BLaER1 treated with 17β-estradiol and CSF1 and Interleukin-3, amounts not matched to agents 10 nM and 100 nM (cell line): ENCODE data around the gene GPX3.

Experiments
- H3K27ac ChIP-seq, 11 experiments: shearing (Covaris generic); formaldehyde crosslinking; 2 replicates each; pipeline ENCODE4 v1.8.1; 2022
- H3K27me3 ChIP-seq, 11 experiments: shearing (Covaris generic); formaldehyde crosslinking; 2 replicates each; pipeline ENCODE4 v1.8.1; 2022
- H3K36me3 ChIP-seq, 11 experiments: shearing (Covaris generic); formaldehyde crosslinking; 2 replicates each; pipeline ENCODE4 v1.8.1; 2022
- H3K4me1 ChIP-seq, 10 experiments: shearing (Covaris generic); formaldehyde crosslinking; 2 replicates each; pipeline ENCODE4 v1.8.1; 2022
- H3K4me2 ChIP-seq, 11 experiments: shearing (Covaris generic); formaldehyde crosslinking; 2 replicates each; pipeline ENCODE4 v1.8.1; 2022
- H3K4me3 ChIP-seq, 10 experiments: shearing (Covaris generic); formaldehyde crosslinking; 2 replicates each; pipeline ENCODE4 v1.8.1; 2022
- H3K9ac ChIP-seq, 11 experiments: shearing (Covaris generic); formaldehyde crosslinking; 2 replicates each; pipeline ENCODE4 v1.8.1; 2022
- H3K9me3 ChIP-seq, 11 experiments: shearing (Covaris generic); formaldehyde crosslinking; replicated peaks in 1 of 11; 2 replicates each; pipeline ENCODE4 v1.8.1; 2022
- H4K20me1 ChIP-seq, 11 experiments: shearing (Covaris generic); formaldehyde crosslinking; 2 replicates each; pipeline ENCODE4 v1.8.1; 2022
- Cebpa-rat ChIP-seq, 11 experiments: shearing (Covaris generic); IDR thresholded peaks; 2 replicates each; pipeline ENCODE4 v1.8.1; 2022

Gene GPX3, protein sequence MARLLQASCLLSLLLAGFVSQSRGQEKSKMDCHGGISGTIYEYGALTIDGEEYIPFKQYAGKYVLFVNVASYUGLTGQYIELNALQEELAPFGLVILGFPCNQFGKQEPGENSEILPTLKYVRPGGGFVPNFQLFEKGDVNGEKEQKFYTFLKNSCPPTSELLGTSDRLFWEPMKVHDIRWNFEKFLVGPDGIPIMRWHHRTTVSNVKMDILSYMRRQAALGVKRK

GRCh38 chr5:151020304-151021110, at the start of gene GPX3:
TSS of gene GPX3 (plus strand) at chr5:151020591. CDS start at chr5:151020655, 64 bp downstream.
- peaks cover 0 to 45% (median 6%) of the 10 kb centered on the region in 11 experiments; a peak in 10 of 22 replicates for H4K20me1 ChIP-seq
- peak within 1 kb of the TSS; percentile 50 to 73 (median 68); a peak in 20 of 22 replicates for H3K9ac ChIP-seq
- no peaks in the 10 kb centered on the region for H3K9me3 ChIP-seq
- peak within 1 kb of the TSS; percentile 52 to 72 (median 62) for H3K4me3 ChIP-seq
- H3K4me2 ChIP-seq: peak within 1 kb of the TSS; percentile 92 to 99 (median 99)
- peaks cover 25 to 94% (median 41%) of the 10 kb centered on the region in 10 experiments for H3K4me1 ChIP-seq
- TF ChIP-seq Cebpa-rat (IDR thresholded peaks at IDR 0.05): no peak
- peaks cover 0 to 18% (median 5%) of the 10 kb centered on the region in 11 experiments; a peak in 9 of 22 replicates for H3K36me3 ChIP-seq
- peaks cover 0 to 26% (median 15%) of the 10 kb centered on the region in 11 experiments; a peak in 15 of 22 replicates for H3K27me3 ChIP-seq
- H3K27ac ChIP-seq: peak within 1 kb of the TSS in 7 of 11 experiments; percentile 34 to 62 (median 55); a peak in 12 of 22 replicates

DNA sequence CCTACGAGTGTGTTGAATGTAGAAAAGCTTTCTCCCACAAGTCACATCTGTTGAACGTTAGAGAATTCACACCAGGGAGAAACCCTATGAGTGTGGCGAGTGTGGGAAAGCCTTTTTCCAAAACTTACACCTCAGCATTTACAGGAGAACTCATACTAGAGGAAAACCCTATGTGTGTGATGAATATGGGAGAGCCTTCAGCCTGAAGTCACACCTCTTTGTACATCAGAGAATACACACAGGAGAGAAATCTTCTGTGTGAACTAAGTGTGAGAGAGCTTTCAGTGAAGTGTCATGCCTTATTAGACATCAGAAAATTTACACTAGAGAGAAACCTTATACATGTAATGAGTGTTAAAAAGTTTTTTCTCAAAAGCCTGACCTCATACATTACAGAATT, 41.8 kb upstream of the GPX3 start:
- no peak for TF ChIP-seq Cebpa-rat (IDR thresholded peaks at IDR 0.05)
- Histone ChIP-seq H3K9me3 (peaks cover 42 to 100% (median 66%) of the 10 kb centered on the region in 11 experiments), H3K36me3 (no peaks in the 10 kb centered on the region), H3K4me1 (no peaks in the 10 kb centered on the region), H3K4me2 (no peak overlapping the region), H3K27me3 (no peaks in the 10 kb centered on the region), H3K9ac (no peak overlapping the region), H3K27ac (no peak overlapping the region), H3K4me3 (no peak overlapping the region), H4K20me1 (no peaks in the 10 kb centered on the region)

GRCh38 chr5:150987746-150988145, 32.6 kb upstream of the GPX3 start:
- H3K9ac ChIP-seq: no peak overlapping the region
- no peaks in the 10 kb centered on the region for H3K4me1 ChIP-seq
- no peaks in the 10 kb centered on the region for H4K20me1 ChIP-seq
- TF ChIP-seq Cebpa-rat (IDR thresholded peaks at IDR 0.05): no peak
- no peaks in the 10 kb centered on the region for H3K27me3 ChIP-seq
- H3K4me3 ChIP-seq: no peak overlapping the region
- peaks cover 21 to 69% (median 42%) of the 10 kb centered on the region in 11 experiments for H3K9me3 ChIP-seq
- no peaks in the 10 kb centered on the region; a peak in 1 of 22 replicates for H3K36me3 ChIP-seq
- H3K27ac ChIP-seq: no peak overlapping the region
- H3K4me2 ChIP-seq: no peak overlapping the region

DNA sequence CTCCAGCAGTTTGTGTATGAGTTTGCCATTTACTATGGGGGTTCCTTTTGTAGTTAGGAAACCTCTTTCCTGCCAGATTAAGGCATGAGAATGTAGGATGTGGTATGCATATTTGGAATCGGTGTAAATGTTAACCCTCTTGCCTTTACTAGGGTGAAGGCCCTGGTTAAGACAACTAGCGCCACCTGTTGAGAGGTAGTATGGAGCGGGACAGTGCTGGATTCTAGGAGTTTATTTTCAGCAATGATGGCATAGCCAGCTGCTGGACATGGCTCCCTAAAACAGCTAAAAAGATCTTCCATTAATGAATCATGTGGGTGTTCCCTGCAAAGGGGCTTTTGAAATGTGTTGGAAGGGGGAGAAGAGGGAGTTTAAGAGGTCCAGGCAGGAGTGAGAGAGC, 30.7 kb upstream of the GPX3 start:
- Histone ChIP-seq H3K9me3 (peaks cover 33 to 69% (median 47%) of the 10 kb centered on the region in 11 experiments), H3K36me3 (no peaks in the 10 kb centered on the region; a peak in 1 of 22 replicates), H3K9ac (no peak overlapping the region), H3K27me3 (no peaks in the 10 kb centered on the region), H3K4me3 (no peak overlapping the region), H3K27ac (no peak overlapping the region), H4K20me1 (no peaks in the 10 kb centered on the region), H3K4me2 (no peak overlapping the region), H3K4me1 (no peaks in the 10 kb centered on the region)
- TF ChIP-seq Cebpa-rat (IDR thresholded peaks at IDR 0.05): no peak

GRCh38 chr5:150992705-150993104, 27.7 kb upstream of the GPX3 start:
- no peak overlapping the region for H3K4me2 ChIP-seq
- no peak overlapping the region for H3K4me3 ChIP-seq
- H3K4me1 ChIP-seq: no peaks in the 10 kb centered on the region
- no peaks in the 10 kb centered on the region for H4K20me1 ChIP-seq
- H3K36me3 ChIP-seq: no peaks in the 10 kb centered on the region
- no peak overlapping the region for H3K27ac ChIP-seq
- no peaks in the 10 kb centered on the region for H3K27me3 ChIP-seq
- no peak overlapping the region for H3K9ac ChIP-seq
- no peak for TF ChIP-seq Cebpa-rat (IDR thresholded peaks at IDR 0.05)
- peaks cover 35 to 80% (median 57%) of the 10 kb centered on the region in 11 experiments for H3K9me3 ChIP-seq

GRCh38 chr5:150993422-150993821, 27.0 kb upstream of the GPX3 start:
- no peak overlapping the region for H3K4me2 ChIP-seq
- H3K27ac ChIP-seq: no peak overlapping the region
- TF ChIP-seq Cebpa-rat (IDR thresholded peaks at IDR 0.05): no peak
- H3K27me3 ChIP-seq: no peaks in the 10 kb centered on the region
- H3K4me1 ChIP-seq: no peaks in the 10 kb centered on the region
- no peak overlapping the region for H3K9ac ChIP-seq
- no peak overlapping the region for H3K4me3 ChIP-seq
- H3K9me3 ChIP-seq: peaks cover 35 to 80% (median 60%) of the 10 kb centered on the region in 11 experiments
- no peaks in the 10 kb centered on the region for H4K20me1 ChIP-seq
- H3K36me3 ChIP-seq: no peaks in the 10 kb centered on the region

GRCh38 chr5:150993826-150994412, 26.5 kb upstream of the GPX3 start:
- Histone ChIP-seq H3K4me3 (no peak overlapping the region), H3K9ac (no peak overlapping the region), H3K27me3 (no peaks in the 10 kb centered on the region), H3K36me3 (no peaks in the 10 kb centered on the region), H4K20me1 (no peaks in the 10 kb centered on the region), H3K4me1 (no peaks in the 10 kb centered on the region), H3K27ac (no peak overlapping the region), H3K9me3 (peaks cover 35 to 80% (median 60%) of the 10 kb centered on the region in 11 experiments), H3K4me2 (no peak overlapping the region)
- no peak for TF ChIP-seq Cebpa-rat (IDR thresholded peaks at IDR 0.05)

DNA sequence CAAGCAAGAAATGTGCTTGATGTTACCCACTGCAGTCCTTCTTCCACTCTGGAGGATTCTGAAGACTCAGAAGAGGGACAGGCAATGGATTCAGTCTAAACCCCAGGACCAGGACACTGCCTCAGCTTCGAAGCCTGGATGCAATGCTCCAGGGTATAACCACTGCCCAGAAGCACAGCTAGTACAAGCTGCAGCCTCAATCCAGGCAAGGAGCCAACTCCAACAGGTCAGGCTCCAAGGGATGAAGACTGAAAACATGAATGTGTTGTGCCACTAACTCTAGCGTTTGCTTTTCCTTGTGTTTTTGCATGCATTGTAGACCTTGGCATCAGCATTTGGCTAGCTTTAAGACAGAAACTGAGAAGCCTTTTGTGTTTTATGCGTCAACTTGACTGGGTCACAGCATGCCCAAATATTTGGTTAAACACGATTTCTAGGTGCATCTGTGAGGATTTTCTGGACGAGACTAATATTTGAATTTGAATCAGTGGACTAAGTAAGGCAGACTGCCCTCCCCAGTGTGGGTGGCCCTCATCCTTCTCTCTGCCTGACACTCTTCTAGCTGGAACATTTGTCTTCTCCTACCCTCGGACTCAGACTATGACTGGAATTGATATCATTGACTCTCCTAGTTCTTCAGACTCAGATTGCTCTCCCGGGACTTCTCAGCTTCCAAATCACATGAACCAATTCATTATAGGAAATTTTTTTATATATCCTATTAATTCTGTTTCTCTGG, 20.5 kb upstream of the GPX3 start:
- Histone ChIP-seq H3K27ac (no peak overlapping the region), H4K20me1 (no peaks in the 10 kb centered on the region), H3K4me1 (no peaks in the 10 kb centered on the region), H3K4me2 (no peak overlapping the region), H3K27me3 (no peaks in the 10 kb centered on the region), H3K9ac (no peak overlapping the region), H3K9me3 (peaks cover under 1 to 23% (median 16%) of the 10 kb centered on the region in 11 experiments; a peak in 18 of 22 replicates), H3K4me3 (no peak overlapping the region), H3K36me3 (no peaks in the 10 kb centered on the region)
- no peak for TF ChIP-seq Cebpa-rat (IDR thresholded peaks at IDR 0.05)
